Femur (tissue), 1 donor: Measurements from ENCODE around the gene RASGEF1B.

Experiments
- DNase-seq: peaks from one replicate; pipeline ENCODE4 v3.0.0-alpha.2; 2017

RASGEF1B gene

DNA sequence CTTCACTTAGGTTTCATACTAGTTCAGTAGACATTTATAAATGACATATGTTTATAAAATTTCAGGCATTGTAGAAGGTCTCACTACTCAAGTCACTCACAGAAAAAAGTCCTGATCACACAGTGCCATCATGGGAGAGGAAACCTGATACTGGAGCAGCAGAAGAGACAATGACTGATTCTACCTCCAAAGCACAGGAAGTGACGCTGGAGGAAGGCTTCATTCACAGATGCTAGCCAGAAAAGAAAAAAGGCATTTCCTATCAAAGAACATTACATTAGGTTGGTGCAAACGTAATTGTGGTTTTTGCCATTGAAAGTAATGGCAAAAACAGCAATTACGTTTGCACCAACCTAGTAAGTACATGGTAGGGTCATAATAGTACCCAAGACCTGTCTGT lies 79.5 kb downstream of the RASGEF1B start:
- no peak for DNase-seq

DNA sequence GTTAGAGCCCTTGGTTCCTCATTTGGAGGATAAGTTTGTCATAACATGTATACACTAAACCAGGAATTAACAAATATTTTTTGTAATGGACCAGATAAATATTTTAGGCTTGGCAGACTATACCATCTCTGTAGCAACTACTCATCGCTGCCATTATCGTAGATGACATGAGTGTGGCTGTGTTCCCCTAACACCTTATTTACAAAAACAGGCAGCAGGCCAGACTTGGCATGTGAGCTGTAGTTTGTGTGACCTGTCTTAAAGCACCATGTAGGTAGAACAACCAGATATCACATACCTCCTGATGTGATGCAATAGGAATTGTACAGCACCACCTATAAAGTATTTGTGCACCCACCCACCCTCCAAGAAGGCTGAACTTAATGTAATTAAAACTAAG lies 82.0 kb downstream of the RASGEF1B start:
- DNase-seq: no peak

DNA sequence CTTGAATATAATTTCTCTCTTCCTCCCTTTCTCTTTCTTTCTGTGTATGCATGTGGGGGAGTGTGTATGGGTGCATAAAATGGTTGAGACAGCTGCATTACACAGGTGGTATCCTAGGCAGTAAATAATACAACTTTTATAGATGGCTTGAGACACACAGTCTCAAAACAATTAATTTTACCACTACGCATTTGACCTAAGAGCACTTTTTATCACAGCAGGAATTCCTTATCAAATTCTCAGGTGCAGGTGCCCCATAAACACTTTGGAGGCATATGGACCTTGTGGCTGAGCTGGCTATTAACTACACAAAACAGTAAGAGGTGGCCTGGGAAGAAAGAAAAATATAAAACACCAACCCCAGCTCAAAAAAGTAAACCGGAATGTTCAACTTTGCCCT lies 91.3 kb downstream of the RASGEF1B start:
- DNase-seq: no peak

DNA sequence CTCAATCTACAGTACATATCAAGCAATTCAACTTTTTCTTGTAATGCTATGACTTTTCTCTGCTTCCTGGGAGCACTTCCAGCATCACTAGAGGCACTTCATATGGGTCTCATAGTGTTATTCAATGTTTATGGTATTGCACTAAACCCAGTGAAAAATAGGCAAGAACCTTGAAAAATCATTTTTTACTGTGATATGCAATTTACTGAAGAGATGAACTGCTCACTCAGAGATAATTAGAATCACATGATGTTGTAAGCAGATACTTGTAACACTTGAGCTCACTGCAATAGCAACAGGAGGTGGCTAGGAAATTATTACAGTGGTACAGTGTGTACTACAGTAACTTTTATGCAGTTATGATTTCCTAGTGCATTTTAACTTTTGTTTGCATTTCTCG lies 93.3 kb downstream of the RASGEF1B start:
- DNase-seq: no peak

DNA sequence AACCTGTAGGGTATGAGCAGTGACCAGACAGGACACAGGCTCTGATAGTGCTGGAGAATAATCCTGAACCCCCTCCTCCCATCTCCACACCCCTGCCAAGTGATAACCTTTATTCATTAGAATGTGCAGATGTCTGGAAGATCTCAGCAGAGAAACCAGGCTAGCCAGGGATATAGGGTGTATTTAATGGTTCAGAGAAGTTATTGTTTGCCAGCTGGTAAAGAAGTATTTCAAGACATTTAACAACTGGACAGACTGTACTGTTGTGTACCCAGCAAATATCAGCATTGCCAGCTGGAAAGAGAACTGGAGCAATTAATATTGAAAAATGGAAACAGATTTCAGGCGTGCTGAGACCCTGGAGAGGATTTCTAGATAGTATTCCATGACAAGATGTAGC lies 94.5 kb downstream of the RASGEF1B start:
- no peak for DNase-seq

DNA sequence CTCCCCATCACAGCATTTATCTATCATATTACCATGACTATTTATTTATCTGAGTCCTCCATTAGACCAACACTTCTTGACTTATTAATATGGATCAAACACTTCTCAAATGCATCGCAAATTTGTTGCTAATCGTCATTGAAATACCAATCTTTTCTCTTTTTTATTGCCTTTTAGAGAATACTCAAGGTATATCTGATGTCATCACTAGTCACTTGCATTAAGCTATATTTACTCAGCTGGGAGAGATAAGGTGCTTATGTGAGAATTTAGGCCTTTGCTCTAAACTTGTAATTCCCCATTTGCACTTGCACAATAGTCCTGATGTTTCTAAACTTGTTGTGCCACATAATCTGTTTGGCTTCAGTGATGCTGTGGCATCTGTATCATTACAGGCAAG lies 95.0 kb downstream of the RASGEF1B start:
- no peak for DNase-seq
